Right atrium auricular region (tissue), 2 donors: ENCODE results near the gene SKI. TPM values are rescaled to one million over a fixed set of nuclear protein-coding genes. Genes with fewer than 3 reads are reported as not detected.

Experiments used
- DNase-seq: peaks from one replicate; pipeline ENCODE4 v3.0.0-alpha.2; 2019; ENCODE audit warnings: low spot score
- H3K27ac ChIP-seq, 2 donors: fragments of 200-600 bp; sonication (generic); 1 replicate in 1 of 2; 2 replicates in 1 of 2; pipeline ENCODE4 v1.5.1; 2016 to 2019
- H3K27me3 ChIP-seq, 2 donors: fragments of 200-600 bp; sonication (generic); one replicate each; pipeline versions ENCODE4 v1.5.1 to v1.6.0; 2017 to 2019
- H3K36me3 ChIP-seq: fragments of 200-600 bp; sonication (generic); one replicate; pipeline ENCODE4 v1.5.1; 2016
- H3K4me1 ChIP-seq, 2 donors: fragments of 200-600 bp; sonication (generic); one replicate each; pipeline versions ENCODE4 v1.5.1 to v1.6.0; 2017 to 2019
- H3K4me3 ChIP-seq, 2 donors: fragments of 200-600 bp; sonication (generic); 1 replicate in 1 of 2; 2 replicates in 1 of 2; pipeline ENCODE4 v1.5.1; 2017 to 2019; ENCODE audit warnings: mild to moderate bottlenecking in 1 of 2, moderate library complexity in 1 of 2
- H3K9me3 ChIP-seq, 2 donors: fragments of 200-600 bp; sonication (generic); one replicate each; pipeline ENCODE4 v1.5.1; 2019
- CTCF ChIP-seq, 2 donors: fragments of 200-600 bp; sonication (generic); IDR thresholded peaks; one replicate each; pipeline ENCODE4 v1.5.1; 2019; ENCODE audit warnings: antibody characterized with exemption in 2 of 2
- total RNA-seq, 2 donors: library from RNA; depleted of rRNA; stranded (reverse); fragments of >200 nt; gene quantifications; one replicate each; pipeline ENCODE4 v1.1.0, GENCODE V29; 2016

Gene SKI
- total RNA-seq, 2 donors from 2014 or later, result 36.7 to 57.2 TPM

- Histone ChIP-seq H3K9me3 (no peaks in the 10 kb centered on the region), H3K4me1 (peaks cover 0 to 83% of the 10 kb centered on the region in 2 donors), H3K4me3 (peak overlapping the region in 1 of 2 donors; percentile 2), H3K27ac (peak overlapping the region; percentile 68 to 78), H3K27me3 (no peaks in the 10 kb centered on the region), H3K36me3 (no peaks in the 10 kb centered on the region)
- TF ChIP-seq CTCF (IDR thresholded peaks at IDR 0.05), result no peak
- DNase-seq, result no peak
Observed at GRCh38 chr1:2267051-2267830, 39.1 kb downstream of the SKI start.

- no peak for DNase-seq
- Histone ChIP-seq H3K27me3 (no peaks in the 10 kb centered on the region), H3K4me1 (peaks cover 0 to 88% of the 10 kb centered on the region in 2 donors), H3K27ac (peak overlapping the region; percentile 68 to 78), H3K36me3 (no peaks in the 10 kb centered on the region), H3K9me3 (no peaks in the 10 kb centered on the region), H3K4me3 (no peak overlapping the region)
- TF ChIP-seq CTCF (IDR thresholded peaks at IDR 0.05), result no peak
Observed at GRCh38 chr1:2267862-2268261, 39.7 kb downstream of the SKI start.

- Histone ChIP-seq H3K4me3 (no peak overlapping the region), H3K4me1 (peaks cover 0 to 89% of the 10 kb centered on the region in 2 donors), H3K27ac (peak overlapping the region; percentile 68 to 78), H3K9me3 (no peaks in the 10 kb centered on the region), H3K36me3 (no peaks in the 10 kb centered on the region), H3K27me3 (no peaks in the 10 kb centered on the region)
- DNase-seq, result no peak
- TF ChIP-seq CTCF (IDR thresholded peaks at IDR 0.05), result no peak
Observed at GRCh38 chr1:2268285-2269056, 40.4 kb downstream of the SKI start.

GRCh38 chr1:2269193-2269921 lies 41.2 kb downstream of the SKI start:
- no peaks in the 10 kb centered on the region for H3K27me3 ChIP-seq
- no peak overlapping the region for H3K4me3 ChIP-seq
- H3K4me1 ChIP-seq, result peaks cover 0 to 98% of the 10 kb centered on the region in 2 donors
- H3K27ac ChIP-seq, result peak overlapping the region; percentile 68 to 78
- no peak for DNase-seq
- H3K9me3 ChIP-seq, result no peaks in the 10 kb centered on the region
- no peaks in the 10 kb centered on the region for H3K36me3 ChIP-seq
- TF ChIP-seq CTCF (IDR thresholded peaks at IDR 0.05), result no peak

GRCh38 chr1:2269922-2270259 lies 41.8 kb downstream of the SKI start:
- Histone ChIP-seq H3K9me3 (no peaks in the 10 kb centered on the region), H3K36me3 (no peaks in the 10 kb centered on the region), H3K4me1 (peaks cover 0 to 100% of the 10 kb centered on the region in 2 donors), H3K27me3 (no peaks in the 10 kb centered on the region), H3K4me3 (no peak overlapping the region), H3K27ac (peak overlapping the region; percentile 68 to 78)
- TF ChIP-seq CTCF (IDR thresholded peaks at IDR 0.05), result no peak
- no peak for DNase-seq
